GM18867 (cell line): Measurements from ENCODE around the gene WDFY4.

Source experiments
- ATAC-seq: cut with Tn5 transposase; IDR thresholded peaks from one replicate; pipeline ENCODE4 v1.9.1; 2021; ENCODE audit warnings: mild to moderate bottlenecking, moderate library complexity; ENCODE audit not compliant: unreplicated experiment

Gene WDFY4

DNA sequence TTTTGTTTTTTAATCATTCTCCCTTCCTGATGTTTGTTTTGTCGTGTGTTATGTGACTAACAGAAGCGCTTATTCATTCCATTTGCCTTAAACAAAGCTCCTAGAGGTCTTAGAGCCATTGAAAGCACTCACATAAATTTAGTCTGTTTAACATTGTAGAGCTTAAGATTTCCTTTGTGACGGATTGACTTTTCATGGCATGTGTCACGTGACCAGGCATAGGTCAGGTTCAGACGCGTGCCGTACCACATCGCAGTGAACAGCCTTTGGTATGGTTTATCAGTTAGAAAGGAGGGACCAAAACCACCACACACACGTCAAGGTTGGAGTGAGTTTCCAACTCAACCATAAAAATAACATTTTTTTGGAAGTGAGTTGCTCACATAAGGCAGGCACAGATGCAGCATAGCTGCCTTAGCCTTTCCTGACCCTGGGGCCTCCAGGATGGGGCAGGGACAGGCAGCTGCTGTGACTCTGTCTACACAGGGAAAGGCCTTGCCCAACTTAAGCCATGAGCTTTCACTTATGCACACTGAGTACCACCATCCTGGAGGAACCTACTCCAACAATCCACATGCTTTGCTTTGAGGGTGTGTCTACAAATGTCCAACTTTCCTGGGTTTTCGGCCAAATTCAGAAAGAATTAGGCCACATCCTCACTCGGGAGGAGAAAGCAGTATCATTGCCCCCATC, 55.5 kb downstream of the WDFY4 start:
- ATAC-seq: no peak

DNA sequence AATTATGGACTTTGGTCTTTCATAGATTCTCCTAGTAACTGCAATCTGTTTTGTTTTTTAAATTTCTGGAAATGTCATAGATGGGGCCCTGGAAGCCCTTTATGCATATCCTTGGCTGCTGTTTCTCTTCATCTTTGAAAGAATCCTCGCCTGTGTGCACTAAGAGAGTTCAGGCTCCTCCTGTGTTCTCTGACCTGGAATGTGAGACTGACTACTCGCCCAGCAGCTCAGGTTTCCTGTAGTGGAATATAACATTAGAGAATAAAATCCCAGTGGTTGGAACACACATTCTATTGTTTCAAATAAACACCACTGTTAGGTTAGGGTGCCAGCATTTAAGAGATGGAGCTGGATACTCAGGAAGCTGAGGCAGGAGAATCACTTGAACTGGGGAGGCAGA, 56.3 kb downstream of the WDFY4 start:
- ATAC-seq: no peak

DNA sequence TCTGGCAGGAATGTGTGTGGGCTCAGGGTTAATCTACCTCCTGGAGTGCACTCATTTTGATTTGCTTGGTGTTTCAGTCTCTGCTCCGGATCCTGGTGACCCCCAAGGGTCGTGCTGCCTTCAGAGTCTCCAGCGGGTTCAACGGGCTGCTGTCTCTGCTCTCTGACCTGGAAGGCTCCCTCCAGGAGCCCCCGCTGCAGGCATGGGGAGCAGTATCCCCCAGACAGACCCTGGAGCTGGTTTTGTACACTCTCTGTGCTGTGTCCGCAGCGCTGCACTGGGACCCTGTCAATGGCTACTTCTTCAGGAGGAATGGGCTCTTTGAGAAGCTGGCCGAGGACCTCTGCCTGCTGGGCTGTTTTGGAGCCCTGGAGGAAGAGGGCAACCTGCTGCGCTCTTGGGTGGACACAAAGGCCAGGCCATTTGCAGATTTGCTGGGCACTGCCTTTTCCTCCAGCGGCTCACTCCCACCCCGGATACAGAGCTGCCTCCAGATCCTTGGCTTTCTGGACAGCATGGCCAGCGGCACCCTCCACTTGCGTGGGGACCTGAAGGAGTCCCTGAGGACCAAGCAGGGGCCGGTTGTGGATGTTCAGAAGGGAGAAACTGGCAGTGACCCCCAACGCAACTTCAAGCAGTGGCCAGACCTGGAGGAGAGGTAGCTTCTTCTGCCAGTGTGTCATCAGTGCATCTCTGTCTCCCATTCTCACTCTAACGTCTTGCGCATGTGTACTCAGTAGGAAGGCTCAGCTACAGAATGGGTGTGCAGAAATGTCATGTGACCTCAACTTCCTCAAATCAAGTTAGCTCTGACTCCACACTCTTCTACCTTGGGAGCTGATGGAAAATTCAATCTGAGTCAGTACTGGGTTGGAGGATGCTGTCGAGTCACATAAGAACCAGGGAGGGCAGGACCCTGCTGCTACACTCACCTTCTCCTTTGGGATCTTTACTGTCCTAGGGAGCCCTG, 58.5 kb downstream of the WDFY4 start:
- ATAC-seq: peak; percentile 40

DNA sequence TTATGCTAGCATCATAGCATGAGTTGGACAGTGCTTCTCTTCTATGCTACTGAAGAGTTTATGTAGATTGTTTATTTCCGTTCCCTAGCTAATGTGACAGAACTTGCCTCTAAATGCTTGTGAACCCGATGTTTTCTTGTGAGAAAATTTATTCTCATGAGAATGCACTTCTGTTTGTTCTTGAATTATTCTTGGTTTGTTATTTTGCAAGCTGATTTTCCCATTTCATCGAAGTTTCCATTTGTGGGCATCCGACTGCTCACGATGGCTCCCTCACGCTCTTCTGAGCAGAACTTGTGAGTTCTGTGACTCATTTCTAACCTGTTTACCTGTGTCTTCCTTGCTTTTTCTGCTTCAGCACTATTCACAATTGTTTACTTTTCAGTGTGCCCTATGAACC, 59.9 kb downstream of the WDFY4 start:
- peak; percentile 54 for ATAC-seq

DNA sequence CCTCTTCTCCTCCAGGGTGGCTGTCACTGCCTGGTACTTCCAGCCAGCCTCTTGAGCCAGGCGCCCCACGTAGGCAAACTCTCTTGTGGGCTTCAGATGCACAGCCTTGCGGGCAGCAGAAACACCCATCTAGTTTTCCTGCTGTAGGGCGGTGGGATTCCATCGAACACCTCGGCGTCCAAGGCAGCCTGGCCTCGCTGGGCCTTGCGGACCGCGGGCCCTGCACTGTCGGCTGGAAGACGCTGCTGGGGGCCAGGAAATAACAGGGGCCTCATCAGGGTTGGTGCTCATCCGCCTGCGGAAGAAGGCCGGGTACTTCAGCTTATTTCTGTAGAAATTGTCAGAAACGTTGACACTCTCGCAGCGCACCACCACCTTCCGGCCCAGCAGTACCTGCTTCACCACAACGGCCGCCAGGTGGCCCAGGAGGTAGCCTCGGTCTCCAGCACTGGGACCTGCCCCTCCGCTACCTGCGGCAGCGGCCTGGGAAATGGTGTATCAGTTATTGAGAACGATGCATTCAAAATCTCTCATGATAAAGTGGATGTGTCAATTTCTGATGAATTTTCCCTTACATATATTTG, 61.1 kb downstream of the WDFY4 start:
- ATAC-seq: no peak

DNA sequence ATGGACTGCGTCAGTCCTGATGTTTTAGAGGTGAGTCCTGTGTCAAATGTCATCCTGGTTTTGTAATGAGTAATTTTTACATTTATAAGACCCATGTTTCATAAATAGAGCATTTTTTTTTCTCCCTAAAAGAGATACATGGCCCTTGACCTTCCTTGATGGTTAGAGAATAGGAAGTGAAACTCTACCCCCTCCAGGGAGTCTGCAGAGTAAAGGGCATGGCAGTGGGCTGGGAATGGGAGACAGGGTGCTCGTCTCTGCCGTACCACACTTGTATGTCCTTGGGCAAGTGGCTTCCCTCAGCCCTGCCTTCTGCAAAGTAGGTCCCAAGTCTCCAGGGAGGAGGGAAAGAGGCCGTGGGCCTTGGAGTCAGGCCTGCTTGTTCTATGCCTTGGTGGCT, 63.9 kb downstream of the WDFY4 start:
- ATAC-seq: no peak

DNA sequence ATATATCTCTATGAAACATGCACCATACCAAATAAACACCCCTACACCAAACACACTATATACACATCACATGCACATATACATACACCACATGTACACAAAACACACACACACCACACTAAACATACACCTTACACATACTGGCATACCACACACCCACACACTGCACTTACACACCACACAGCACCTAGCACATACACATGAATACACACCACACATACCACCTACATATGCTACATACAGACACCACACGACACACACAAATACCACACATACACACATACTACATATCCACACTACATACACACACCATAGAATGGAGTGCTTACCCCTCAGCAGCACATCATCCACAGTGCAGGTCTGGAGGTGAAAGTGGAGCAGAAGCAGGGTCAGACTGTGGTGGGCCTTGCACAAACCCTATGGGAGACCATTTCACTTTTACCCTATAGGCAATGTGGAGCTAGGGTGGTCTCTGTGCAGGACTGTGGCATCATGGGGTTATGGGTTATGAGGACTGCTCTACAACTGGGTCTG, 64.6 kb downstream of the WDFY4 start:
- ATAC-seq: no peak

DNA sequence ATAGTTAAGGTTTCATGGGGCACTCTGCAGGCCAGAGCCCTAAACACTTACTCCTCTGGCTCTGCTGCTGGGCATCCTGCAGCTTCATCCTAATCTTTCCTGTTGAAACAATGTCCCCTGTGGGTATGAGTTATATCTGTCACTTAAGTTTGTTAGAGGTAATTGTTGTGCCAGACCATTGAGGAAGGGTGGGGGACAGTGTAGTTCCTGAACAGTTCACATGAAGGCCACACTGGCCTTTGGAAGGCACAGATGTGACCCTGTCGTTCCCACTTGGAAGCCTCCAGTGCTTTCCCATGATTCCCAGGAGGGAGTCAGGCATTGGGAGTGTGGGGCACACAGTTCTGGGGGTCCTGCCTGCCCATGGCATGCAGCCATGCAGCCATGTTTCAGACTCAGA, 65.3 kb downstream of the WDFY4 start:
- no peak for ATAC-seq

DNA sequence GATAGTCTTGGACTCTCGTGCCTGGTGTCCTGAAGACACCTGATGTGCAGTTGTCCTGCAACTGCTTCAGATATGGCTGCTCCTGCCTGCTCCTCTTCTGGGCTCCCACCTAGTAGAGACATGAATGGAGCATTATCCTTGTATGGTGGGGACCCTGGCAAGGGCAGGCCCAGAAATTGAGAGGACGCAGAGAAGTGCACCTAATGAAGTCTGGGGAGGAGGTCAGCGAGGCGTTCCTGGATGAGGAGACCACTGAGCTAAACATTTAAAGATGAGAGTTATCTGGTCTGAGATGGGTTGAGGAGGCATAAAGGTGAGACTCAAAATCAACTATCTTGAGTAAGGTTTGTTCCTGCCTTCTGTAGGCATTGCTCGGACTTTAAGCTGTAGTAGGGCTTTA, 66.3 kb downstream of the WDFY4 start:
- no peak for ATAC-seq

DNA sequence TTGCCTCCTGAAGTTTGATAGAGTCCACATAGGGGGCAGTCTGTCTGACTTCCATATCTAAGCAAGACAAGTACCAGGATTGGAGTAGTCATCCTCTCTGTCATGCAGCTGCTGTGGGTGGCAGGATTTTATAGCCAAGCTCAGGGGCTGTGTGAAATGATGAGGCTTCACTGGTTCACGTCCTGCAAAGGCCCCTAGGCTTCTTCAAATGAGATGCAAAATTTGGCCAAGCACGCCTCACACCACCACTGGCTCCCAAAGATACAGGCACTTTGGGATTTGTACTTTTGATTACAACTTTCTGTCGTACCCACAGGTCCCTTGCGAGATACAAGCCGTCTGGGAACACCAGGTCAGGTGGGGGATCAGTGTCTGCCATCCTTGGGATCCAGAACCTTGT, 67.1 kb downstream of the WDFY4 start:
- no peak for ATAC-seq

DNA sequence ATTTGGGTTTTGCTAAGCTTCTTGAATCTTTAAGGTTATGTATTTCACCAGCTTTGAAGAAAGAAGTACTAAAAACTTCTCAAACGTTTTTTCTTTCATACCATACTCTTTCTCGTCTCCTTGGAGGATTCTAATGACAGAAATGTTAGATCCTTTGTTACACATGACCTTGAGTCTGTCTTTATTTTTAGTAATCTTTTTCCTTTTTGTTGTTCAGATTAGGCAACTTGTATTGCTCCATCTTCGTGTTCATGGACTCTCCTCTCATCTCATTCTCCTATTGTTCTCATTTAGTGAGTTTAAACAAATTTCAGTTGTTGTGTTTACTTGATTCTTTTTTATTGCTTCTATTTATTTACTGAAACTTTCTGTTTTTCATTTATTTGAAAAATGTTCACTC, 73.7 kb downstream of the WDFY4 start:
- no peak for ATAC-seq

DNA sequence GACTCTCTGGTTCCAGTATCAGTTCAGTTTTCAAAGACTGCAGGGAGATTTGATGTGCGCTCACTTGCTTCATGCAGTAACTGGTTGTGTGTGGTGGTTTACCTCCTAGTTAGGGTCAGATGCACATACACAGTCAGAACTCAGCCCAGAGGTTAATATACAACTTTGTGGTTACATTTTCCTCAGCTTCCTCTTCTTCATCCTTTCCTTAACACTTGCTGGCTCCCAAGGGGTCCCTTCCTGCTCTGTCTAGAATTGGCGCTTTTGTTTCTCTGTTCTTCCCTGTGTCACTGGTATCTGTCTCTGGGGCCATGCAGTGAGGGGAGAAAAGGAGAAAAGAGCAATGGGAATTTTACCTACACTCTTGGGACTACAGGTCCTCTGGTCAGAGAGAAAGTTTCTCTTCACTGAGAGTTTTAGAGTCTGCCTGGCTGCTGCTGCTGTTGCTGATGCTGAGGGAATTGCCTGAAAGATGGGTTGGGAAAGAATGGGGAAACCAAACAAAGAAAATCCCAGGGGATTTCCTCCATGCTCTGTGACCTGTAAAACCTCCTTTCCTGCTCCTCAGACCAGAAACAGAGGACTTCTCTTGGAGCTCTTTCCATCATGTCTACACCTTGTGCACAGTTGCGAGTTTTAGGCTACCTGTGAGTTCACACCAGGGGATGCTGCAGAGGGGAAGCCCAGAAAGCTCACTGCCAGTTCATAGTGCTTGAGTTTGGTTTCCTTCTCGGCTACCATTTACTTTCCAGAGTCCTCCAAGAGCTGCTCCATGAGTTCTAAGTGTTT, 74.6 kb downstream of the WDFY4 start:
- ATAC-seq: peak; percentile 73

DNA sequence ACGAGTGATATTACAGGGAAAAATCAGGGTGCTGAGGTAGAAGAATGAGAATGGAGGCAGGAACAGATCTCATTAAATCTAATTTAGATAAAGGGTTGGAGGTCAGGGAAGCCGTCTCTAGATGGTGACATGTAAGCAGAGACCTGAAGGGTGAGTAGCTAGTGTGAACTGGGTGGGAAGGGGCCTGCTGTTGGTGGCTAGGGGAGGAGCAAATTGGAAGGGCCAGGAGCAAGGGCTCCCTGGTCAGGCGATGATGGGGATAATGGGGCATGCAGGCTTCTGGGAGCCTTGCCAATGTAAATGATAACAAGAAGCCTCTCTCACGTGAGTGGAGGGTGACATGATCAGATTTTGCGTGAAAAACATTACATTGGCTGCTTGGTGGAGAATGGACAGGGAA, 76.3 kb downstream of the WDFY4 start:
- no peak for ATAC-seq

DNA sequence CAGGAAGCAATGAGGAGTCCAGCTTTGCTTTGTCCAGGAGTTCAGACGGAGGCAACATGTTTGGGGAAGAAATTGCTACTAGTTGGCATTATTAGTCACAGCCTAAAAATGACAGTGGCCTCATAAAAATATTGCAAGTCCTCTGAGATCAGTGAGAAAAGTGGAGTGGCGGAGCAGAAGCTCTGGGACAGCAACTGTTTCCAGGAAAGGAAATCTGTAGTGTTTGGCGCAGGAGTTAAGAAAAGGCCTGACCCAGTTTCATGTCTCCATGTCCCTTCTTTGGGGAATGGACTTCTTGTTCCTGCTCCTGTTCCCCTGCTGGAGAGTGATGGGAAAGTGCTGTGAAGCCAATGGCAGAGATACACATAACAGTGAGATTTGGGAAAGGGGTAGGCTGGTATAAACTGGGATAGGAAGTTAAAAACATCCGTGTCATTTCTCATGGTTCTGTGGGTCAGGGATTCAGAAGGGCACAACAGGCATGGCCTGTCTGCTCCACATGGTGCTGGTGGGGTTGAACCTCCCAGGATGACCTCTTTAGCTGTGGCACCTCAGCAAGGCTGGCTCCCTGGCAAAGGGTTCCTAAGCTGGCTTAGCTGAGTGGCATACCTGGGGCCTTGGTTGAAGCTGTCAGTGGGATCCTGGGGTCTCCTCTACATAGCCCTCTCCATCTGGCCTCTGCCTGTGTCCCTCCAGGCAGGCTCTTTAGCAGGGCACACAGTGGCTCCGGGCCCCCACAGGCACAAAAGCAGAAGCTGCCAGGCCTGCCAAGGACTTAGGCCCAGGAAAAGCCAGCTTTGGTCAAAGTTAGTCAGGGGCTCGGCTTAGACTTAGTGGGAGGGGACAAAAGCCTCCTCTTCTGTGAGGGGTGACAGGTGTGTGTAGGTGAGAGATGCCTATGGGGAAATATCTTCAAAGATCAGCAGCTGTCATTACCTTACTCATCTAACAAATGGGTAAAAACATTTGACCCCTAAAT, 77.7 kb downstream of the WDFY4 start:
- ATAC-seq: no peak

DNA sequence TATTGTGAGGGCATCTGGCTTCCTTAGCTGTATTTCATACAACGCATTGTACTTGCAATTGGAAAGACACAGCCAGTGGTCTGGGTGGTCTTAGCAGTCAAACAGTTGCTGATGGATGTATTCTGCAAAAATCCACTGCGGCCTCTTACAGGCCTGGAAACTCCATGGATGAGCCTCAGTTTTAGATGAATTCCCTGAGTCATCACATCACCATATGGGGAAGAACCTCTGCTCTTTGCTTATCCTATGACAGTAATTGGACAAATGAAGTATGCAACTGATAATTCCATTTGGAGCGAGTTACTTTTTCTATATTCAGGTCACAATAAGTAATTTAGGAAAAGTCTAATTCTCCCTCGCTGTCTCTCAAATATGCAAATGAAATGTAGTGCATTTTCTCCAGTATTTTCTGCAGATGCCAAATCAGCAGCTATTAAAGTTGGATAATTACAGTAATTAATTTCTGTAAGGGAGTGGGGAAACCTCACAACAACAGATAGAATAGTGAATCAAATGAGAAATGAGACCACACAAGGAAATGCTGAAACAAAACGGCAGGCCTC, 78.8 kb downstream of the WDFY4 start:
- ATAC-seq: no peak

DNA sequence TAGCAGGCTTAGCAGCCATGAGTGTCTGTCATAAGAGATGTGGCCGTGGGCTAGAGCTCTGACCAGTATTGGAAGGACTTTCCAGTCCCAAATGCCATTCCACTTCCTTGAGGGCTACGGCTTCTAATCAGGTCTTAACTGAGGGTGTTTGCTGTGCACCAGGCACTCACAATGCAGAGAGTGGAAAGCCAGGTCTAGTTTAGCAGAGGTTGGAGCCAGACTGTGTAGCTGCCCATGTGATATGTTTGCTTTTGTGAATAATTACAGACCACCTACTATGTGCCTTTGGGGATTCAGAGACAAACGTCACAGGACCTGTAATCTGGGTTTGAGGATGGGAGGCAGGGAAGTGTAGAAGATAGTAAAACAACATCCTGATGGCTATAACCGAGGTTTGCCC, 79.8 kb downstream of the WDFY4 start:
- no peak for ATAC-seq

DNA sequence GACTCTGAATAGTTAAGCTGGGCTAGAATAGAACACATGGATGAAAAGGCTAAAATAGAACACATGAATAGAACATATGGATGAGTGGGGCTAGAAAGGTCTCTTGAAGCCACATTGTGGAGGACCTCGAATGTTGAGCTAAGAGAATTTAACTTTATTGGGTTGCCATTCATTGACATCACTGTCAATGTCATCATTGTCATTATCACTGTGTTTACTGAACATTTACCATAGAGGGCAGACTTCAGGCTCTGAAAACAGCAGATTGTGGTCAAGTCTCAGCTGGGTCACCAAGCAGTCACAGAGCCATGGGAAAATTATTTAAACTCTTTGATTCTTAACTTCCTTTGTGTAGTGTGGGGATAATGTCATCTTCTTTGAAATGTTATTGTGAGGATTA, 80.4 kb downstream of the WDFY4 start:
- ATAC-seq: no peak

DNA sequence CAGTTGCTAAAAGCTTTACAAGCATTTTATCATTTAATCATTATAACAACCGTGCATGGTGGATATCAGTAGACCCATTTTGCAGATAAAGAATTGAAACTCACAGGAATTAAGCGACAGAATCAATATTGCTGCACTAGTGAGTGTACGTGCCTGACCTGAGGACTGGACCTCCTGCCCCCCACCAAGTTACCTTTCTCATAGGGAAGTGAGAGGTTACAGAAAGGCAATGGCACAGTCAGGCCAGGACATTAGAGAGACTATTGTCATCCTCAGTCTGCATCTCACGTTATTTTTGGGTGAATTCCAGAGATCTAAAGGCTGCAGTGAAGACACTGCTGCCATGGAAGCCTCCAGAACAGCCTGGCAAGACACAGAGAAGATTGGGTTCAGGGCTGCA, 80.9 kb downstream of the WDFY4 start:
- ATAC-seq: no peak

DNA sequence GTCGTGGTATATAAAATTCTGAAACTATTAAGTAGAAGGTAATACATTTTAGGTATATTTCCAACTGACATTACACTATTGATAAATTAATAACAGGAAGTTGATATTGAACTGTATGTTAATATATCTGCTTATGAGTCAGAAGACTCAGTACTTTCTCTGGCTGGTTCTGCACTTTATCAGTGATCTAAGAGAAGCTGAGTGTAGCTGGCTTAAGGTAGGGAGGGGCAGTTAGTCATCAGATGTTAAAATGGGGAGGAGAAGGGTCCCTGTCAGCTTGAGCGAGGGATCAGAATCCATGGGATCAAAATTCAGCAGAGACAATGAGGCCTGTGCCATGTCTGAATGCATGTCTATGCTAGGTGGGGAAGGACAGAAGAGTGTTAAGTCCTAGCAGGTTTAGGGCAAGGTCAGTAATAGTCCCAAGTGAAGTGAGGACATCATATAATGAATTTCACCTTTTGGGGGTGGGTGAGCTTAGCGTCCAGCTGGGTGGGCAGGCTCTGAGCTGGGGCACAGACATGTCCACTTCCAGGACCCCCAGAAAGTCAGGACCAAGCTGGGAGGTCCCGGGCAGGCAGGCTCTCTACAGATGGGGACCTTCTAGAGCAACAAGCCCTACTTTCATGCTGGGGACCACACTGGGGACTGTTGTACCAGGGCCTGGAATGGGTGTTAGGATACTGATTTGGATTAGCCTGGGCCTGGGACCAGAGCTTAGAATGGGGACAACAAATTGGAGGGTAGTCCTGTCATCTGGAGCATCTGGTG, 82.9 kb downstream of the WDFY4 start:
- no peak for ATAC-seq
